HepG2 (cell line): Measurements from ENCODE around the gene LYPLA2. TPM values are rescaled to one million over a fixed set of nuclear protein-coding genes. Genes with fewer than 3 reads are reported as not detected.

ENCODE experiments used
- CBX5 ChIP-seq: sonication (generic); formaldehyde crosslinking; IDR thresholded peaks from 2 replicates; pipeline ENCODE4 v1.4.0; 2020; ENCODE audit warnings: missing genetic modification reagents, borderline replicate concordance
- FOXO4 ChIP-seq: sonication (generic); formaldehyde crosslinking; conservative IDR thresholded peaks from 2 replicates; pipeline ENCODE4 v1.8.1; 2023; ENCODE audit warnings: missing genetic modification reagents
- HOXA5 ChIP-seq: sonication (generic); formaldehyde crosslinking; IDR thresholded peaks from 2 replicates; pipeline ENCODE4 v1.4.0; 2020; ENCODE audit warnings: missing genetic modification reagents
- LRRFIP1 ChIP-seq: sonication (generic); formaldehyde crosslinking; conservative IDR thresholded peaks from 2 replicates; pipeline ENCODE4 v1.4.0; 2020; ENCODE audit warnings: missing genetic modification reagents
- NR1H2 ChIP-seq: sonication (generic); formaldehyde crosslinking; IDR thresholded peaks from 2 replicates; pipeline ENCODE4 v1.8.1; 2022; ENCODE audit warnings: low read depth, missing genetic modification reagents, borderline replicate concordance
- POGK ChIP-seq: sonication (generic); formaldehyde crosslinking; conservative IDR thresholded peaks from 2 replicates; pipeline ENCODE4 v1.8.0; 2022; ENCODE audit warnings: mild to moderate bottlenecking, moderate library complexity, missing genetic modification reagents
- SMAD9 ChIP-seq: sonication (generic); formaldehyde crosslinking; IDR thresholded peaks from 2 replicates; pipeline ENCODE4 v1.5.1; 2020; ENCODE audit warnings: mild to moderate bottlenecking, missing genetic modification reagents
- SMARCE1 ChIP-seq: fragments of 450-650 bp; IDR thresholded peaks from 2 replicates; pipeline ENCODE4 v1.6.1; 2017; ENCODE audit warnings: borderline replicate concordance
- TARDBP ChIP-seq: sonication (generic); formaldehyde crosslinking; IDR thresholded peaks from 2 replicates; pipeline ENCODE4 v1.8.0; 2022; ENCODE audit warnings: mild to moderate bottlenecking, missing genetic modification reagents
- TEAD3 ChIP-seq: optimal IDR thresholded peaks from 2 replicates; pipeline ENCODE3; 2016; ENCODE audit warnings: borderline replicate concordance
- TP53 ChIP-seq: sonication (generic); formaldehyde crosslinking; conservative IDR thresholded peaks from 2 replicates; pipeline ENCODE4 v1.4.0; 2020; ENCODE audit warnings: missing genetic modification reagents
- UBTF ChIP-seq: sonication (generic); formaldehyde crosslinking; IDR thresholded peaks from 2 replicates; pipeline ENCODE4 v1.4.0; 2020; ENCODE audit warnings: mild to moderate bottlenecking, missing genetic modification reagents
- USF2 ChIP-seq, 2 experiments: sonication (generic) in 1 of 2; formaldehyde crosslinking in 1 of 2; IDR thresholded peaks; 2 replicates each; pipeline versions ENCODE4 v1.5.1 to v1.6.1; 2011 to 2020; ENCODE audit warnings: borderline replicate concordance in 1 of 2, low read depth in 1 of 2, low read length in 1 of 2, mild to moderate bottlenecking in 1 of 2, missing genetic modification reagents in 1 of 2, moderate library complexity in 1 of 2
- ZFP36L2 ChIP-seq: sonication (generic); formaldehyde crosslinking; IDR thresholded peaks from 2 replicates; pipeline ENCODE4 v1.4.0; 2020; ENCODE audit warnings: missing genetic modification reagents
- ZKSCAN8 ChIP-seq: IDR thresholded peaks from 2 replicates; pipeline ENCODE4 v1.6.1; 2016; ENCODE audit warnings: borderline replicate concordance, missing genetic modification reagents, missing compliant biosample characterization
- ZNF773 ChIP-seq: sonication (generic); formaldehyde crosslinking; IDR thresholded peaks from 2 replicates; pipeline ENCODE4 v1.4.0; 2020; ENCODE audit warnings: missing genetic modification reagents, borderline replicate concordance
- polyA plus RNA-seq, 8 experiments: library from polyadenylated mRNA; depleted of rRNA in 3 of 8; stranded (reverse) in 7 of 8; unstranded in 1 of 8; fragments of >200 nt; fragmentation: Illumina TruSeq in 4 of 8; extraction: Trizol in 4 of 8; gene quantifications; 2 replicates each; pipeline versions ENCODE4 v1.2.1 to v1.2.3, GENCODE V29; 2011 to 2016; ENCODE audit warnings: low read depth in 4 of 8, missing spikeins in 1 of 8, mixed read lengths in 1 of 8; ENCODE audit not compliant: insufficient read depth in 1 of 8
- total RNA-seq, 5 experiments: library from RNA; depleted of rRNA; stranded (reverse); fragments of >200 nt; fragmentation: Illumina TruSeq; extraction: Trizol; gene quantifications; 2 replicates each; pipeline ENCODE4 v1.2.3, GENCODE V29; 2016; ENCODE audit warnings: low read depth in 1 of 5

Gene LYPLA2
- total and polyA plus RNA-seq, 2 of the 13 experiments (the other 11 are each of a cell fraction or from before 2014, with no cell fraction given): 72.1 to 73.2 TPM

GRCh38 chr1:23825076-23825761 is 34.3 kb downstream of the LYPLA2 start, which contains the start of gene HMGCL (continued):
- TF ChIP-seq FOXO4 (0 out of 2 replicates have a peak, but pooled peaks have one; percentile 42), ZFP36L2 (CRISPR knock-in tag) (no peak), NR1H2 (CRISPR knock-in tag) (no peak), POGK (CRISPR knock-in tag) (peak; percentile 84), LRRFIP1 (CRISPR knock-in tag) (no peak), TARDBP (peak; percentile 34; the same call in 1 of the 2 replicates), TEAD3 (peak; percentile 68), SMAD9 (CRISPR knock-in tag) (0 out of 2 replicates have a peak, but pooled peaks have one; percentile 26), ZNF773 (0 out of 2 replicates have a peak, but pooled peaks have one; percentile 68), CBX5 (CRISPR knock-in tag) (no peak), SMARCE1 (no peak), USF2 (IDR thresholded peaks at IDR 0.05; ENCODE audit: low read depth, low read length) (peak; percentile 66), USF2 (CRISPR knock-in tag; IDR thresholded peaks at IDR 0.05; ENCODE audit: borderline replicate concordance) (peak; percentile 91; the same call in 1 of the 2 replicates), UBTF (CRISPR knock-in tag) (peak; percentile 75), ZKSCAN8 (no peak), HOXA5 (CRISPR knock-in tag) (peak; percentile 93), TP53 (CRISPR knock-in tag) (peak; percentile 92)
